Natural killer cell (primary cell): ENCODE data around the gene LORICRIN. TPM values are rescaled to one million over a fixed set of nuclear protein-coding genes. Genes with fewer than 3 reads are reported as not detected.
A peak's percentile ranks its signal among the peaks of the same experiment; 100 is the strongest.

Experiments used
- ATAC-seq, 3 donors: fragments of 150-1000 bp in 2 of 3; fragments of 200-7000 bp in 1 of 3; cut with Tn5 transposase; 1 replicate in 1 of 3; 2 replicates in 2 of 3; pipeline ENCODE4 v1.10.0; 2021; ENCODE audit warnings: mild to moderate bottlenecking in 2 of 3, moderate library complexity in 2 of 3
- DNase-seq, 2 donors: peaks; one replicate each; pipeline versions ENCODE4 v3.0.0 to v3.0.0-alpha.2; 2013 to 2021; ENCODE audit warnings: mixed read lengths in 1 of 2
- H3K27ac ChIP-seq: one replicate; pipeline ENCODE4 v1.5.1; 2013; ENCODE audit warnings: mild to moderate bottlenecking, low read length
- H3K27me3 ChIP-seq: one replicate; pipeline ENCODE4 v1.6.1; 2013; ENCODE audit warnings: low read length; ENCODE audit not compliant: control insufficient read depth, insufficient read depth
- H3K36me3 ChIP-seq: one replicate; pipeline ENCODE4 v1.6.1; 2013; ENCODE audit warnings: low read length; ENCODE audit not compliant: control insufficient read depth, insufficient read depth
- H3K4me1 ChIP-seq: one replicate; pipeline ENCODE4 v1.6.1; 2013; ENCODE audit warnings: low read length; ENCODE audit not compliant: control insufficient read depth, insufficient read depth
- H3K4me3 ChIP-seq: one replicate; pipeline ENCODE4 v1.5.1; 2013; ENCODE audit warnings: low read length
- H3K9me3 ChIP-seq: one replicate; pipeline ENCODE4 v1.6.1; 2013; ENCODE audit warnings: low read length; ENCODE audit not compliant: control insufficient read depth, insufficient read depth
- H3K27ac Mint-ChIP-seq, 2 donors: one replicate each; pipeline ENCODE4 v1.8.0; 2022; ENCODE audit warnings: mild to moderate bottlenecking in 2 of 2, mixed read lengths in 2 of 2, moderate library complexity in 1 of 2
- H3K27me3 Mint-ChIP-seq, 2 donors: one replicate each; pipeline ENCODE4 v1.8.0; 2022; ENCODE audit warnings: low read depth in 2 of 2, mixed read lengths in 2 of 2
- H3K36me3 Mint-ChIP-seq: one replicate; pipeline ENCODE4 v1.8.0; 2022; ENCODE audit warnings: mixed read lengths
- H3K4me1 Mint-ChIP-seq, 2 donors: one replicate each; pipeline ENCODE4 v1.8.0; 2022; ENCODE audit warnings: mixed read lengths in 2 of 2
- H3K4me3 Mint-ChIP-seq: one replicate; pipeline ENCODE4 v1.8.0; 2022; ENCODE audit warnings: mild to moderate bottlenecking, moderate library complexity, mixed read lengths
- H3K9me3 Mint-ChIP-seq, 2 donors: one replicate each; pipeline ENCODE4 v1.8.0; 2022; ENCODE audit warnings: mixed read lengths in 2 of 2
- WGBS: methylation state at CpG from one replicate; pipeline ENCODE4 v1.1.7; 2013; ENCODE audit warnings: missing lambda C conversion rate; ENCODE audit not compliant: insufficient coverage; 5-methylcytosine and 5-hydroxymethylcytosine counted together
- intact Hi-C: fragments of 100-400 bp; cut with micrococcal nuclease; formaldehyde crosslinking; loops from one replicate; pipeline ENCODE4 v1.14.2; 2022
- total RNA-seq, 4 donors: library from RNA; stranded (reverse); fragments of 120-200 nt in 1 of 4; gene quantifications; one replicate each; pipeline versions ENCODE4 v1.2.3 to v1.2.4, GENCODE V29; 2013 to 2022
- TF ChIP-seq, protein P1 (sequence below): fragments of 200-600 bp; IDR thresholded peaks from one replicate; pipeline ENCODE4 v1.8.0; 2022; ENCODE audit warnings: antibody characterized with exemption

LORICRIN gene
- total RNA-seq, 3 donors from 2014 or later (not counting 1 experiment from before 2014, with no cell fraction given) = not detected

DNA sequence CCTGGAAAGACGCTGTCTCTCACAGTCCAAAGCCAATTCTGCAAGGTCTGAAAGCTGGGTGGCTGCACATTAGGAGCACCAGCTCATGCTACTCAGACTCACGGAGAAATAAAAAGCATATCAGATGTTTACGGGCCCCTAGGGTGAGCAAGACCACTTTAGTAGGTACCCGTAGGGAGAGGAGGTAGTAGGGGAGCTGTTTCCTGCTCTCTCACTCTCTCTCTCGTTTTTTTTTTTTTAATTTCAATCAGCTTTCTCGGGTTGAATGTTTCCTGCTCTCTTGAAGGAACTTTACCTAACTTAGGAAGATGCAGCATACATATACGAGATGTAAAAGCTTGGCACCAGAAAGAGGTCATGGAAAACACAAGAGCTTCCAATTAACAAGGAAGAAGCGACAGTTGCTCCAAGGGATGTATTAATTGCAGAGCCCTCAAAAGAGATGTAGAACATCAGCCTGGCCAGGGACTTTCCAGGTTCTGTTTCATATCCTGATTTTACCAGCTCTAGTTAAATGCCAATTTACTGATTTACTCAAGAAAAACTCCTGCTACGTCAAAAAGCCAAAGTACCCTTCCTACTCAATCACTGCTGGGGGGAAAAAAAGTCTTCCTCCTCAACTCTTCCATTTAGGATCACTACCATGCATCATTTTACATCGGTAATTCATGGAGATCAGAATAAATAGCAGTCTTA lies 3.1 kb downstream of the LORICRIN start:
- TF ChIP-seq, protein P1, sequence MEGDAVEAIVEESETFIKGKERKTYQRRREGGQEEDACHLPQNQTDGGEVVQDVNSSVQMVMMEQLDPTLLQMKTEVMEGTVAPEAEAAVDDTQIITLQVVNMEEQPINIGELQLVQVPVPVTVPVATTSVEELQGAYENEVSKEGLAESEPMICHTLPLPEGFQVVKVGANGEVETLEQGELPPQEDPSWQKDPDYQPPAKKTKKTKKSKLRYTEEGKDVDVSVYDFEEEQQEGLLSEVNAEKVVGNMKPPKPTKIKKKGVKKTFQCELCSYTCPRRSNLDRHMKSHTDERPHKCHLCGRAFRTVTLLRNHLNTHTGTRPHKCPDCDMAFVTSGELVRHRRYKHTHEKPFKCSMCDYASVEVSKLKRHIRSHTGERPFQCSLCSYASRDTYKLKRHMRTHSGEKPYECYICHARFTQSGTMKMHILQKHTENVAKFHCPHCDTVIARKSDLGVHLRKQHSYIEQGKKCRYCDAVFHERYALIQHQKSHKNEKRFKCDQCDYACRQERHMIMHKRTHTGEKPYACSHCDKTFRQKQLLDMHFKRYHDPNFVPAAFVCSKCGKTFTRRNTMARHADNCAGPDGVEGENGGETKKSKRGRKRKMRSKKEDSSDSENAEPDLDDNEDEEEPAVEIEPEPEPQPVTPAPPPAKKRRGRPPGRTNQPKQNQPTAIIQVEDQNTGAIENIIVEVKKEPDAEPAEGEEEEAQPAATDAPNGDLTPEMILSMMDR = no peak
- Histone ChIP-seq H3K27ac (no peak overlapping the region), H3K36me3 (no peaks in the 10 kb centered on the region), H3K9me3 (no peaks in the 10 kb centered on the region), H3K27me3 (peaks cover 44% of the 10 kb centered on the region), H3K4me3 (no peak overlapping the region), H3K4me1 (peaks cover 16% of the 10 kb centered on the region)
- DNase-seq (peak in 1 of 2 donors; percentile 17), ATAC-seq (no peak)
- intact Hi-C loops = no loop called here
- Mint-ChIP-seq H3K9me3 (no peaks in the 10 kb centered on the region), H3K4me1 (peaks cover 29% of the 10 kb centered on the region in 2 donors), H3K27me3 (peaks cover 51 to 78% of the 10 kb centered on the region in 2 donors), H3K4me3 (peak overlapping the region; percentile 84), H3K27ac (no peak overlapping the region), H3K36me3 (no peaks in the 10 kb centered on the region)
- WGBS = 41% methylated on average over 8 of the region's 10 CpGs

DNA sequence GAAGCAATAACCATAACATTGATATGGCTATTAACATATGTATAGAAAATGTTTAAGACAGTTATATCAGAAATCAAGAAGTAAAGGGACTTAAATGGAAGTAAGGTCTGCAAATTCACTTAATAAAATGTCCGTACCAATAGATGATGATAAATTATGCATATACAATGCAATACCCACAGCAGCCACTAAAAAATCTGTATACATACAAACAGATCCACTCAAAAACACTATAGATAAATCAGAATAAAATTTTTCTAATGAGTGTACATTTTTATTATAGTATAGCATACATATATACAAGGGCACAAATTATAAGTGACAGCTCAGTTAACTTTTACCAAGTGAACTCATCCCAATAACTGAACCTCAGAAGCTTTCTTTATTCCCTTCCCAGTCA lies 6.0 kb downstream of the LORICRIN start:
- no peak for ATAC-seq
- no peak overlapping the region for H3K27ac Mint-ChIP-seq
- intact Hi-C loops = no loop called here
- TF ChIP-seq, protein P1 = no peak
- Histone ChIP-seq H3K4me1 (peaks cover 15% of the 10 kb centered on the region), H3K9me3 (no peaks in the 10 kb centered on the region), H3K36me3 (no peaks in the 10 kb centered on the region), H3K27me3 (peaks cover 49% of the 10 kb centered on the region), H3K4me3 (no peak overlapping the region), H3K27ac (no peak overlapping the region)
- no peak overlapping the region for H3K4me3 Mint-ChIP-seq
- peaks cover 59 to 83% of the 10 kb centered on the region in 2 donors for H3K27me3 Mint-ChIP-seq
- no peaks in the 10 kb centered on the region for H3K36me3 Mint-ChIP-seq
- no peaks in the 10 kb centered on the region for H3K9me3 Mint-ChIP-seq
- no peak for DNase-seq
- no CpG with 5 or more reads among the region's 1 CpG for WGBS
- H3K4me1 Mint-ChIP-seq = peaks cover 20 to 21% of the 10 kb centered on the region in 2 donors

DNA sequence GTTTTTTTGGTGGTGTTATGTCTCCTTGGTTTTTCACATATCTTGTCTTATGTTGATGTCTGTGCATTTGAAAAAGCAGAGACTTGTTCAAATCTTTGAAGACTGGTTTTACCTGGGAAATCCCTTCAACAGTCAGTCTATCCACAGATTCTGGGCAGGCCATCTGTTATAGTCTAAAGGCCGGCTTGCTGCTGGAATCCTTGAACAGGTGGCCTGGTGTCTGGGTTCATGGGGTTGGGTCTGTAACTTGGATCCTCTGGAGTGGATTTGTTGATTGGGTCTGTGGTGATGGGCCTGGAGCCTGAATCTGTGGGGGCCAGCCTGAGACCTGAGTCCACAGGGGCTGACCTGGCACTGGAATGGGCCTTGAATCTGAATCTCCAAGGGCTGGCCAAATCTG lies 12.2 kb downstream of the LORICRIN start:
- no peaks in the 10 kb centered on the region for H3K4me1 Mint-ChIP-seq
- intact Hi-C loops = no loop called here

More for the DNA sequence above, 12.2 kb downstream of the LORICRIN start:
- Histone ChIP-seq H3K27me3 (peaks cover 10% of the 10 kb centered on the region), H3K36me3 (no peaks in the 10 kb centered on the region), H3K4me3 (no peak overlapping the region), H3K27ac (no peak overlapping the region), H3K4me1 (no peaks in the 10 kb centered on the region), H3K9me3 (no peaks in the 10 kb centered on the region)
- no peak for ATAC-seq
- 100% methylated on average over 1 of the region's 1 CpG for WGBS
- no peak overlapping the region for H3K27ac Mint-ChIP-seq
- peaks cover 25 to 53% of the 10 kb centered on the region in 2 donors for H3K27me3 Mint-ChIP-seq
- DNase-seq = no peak
- H3K36me3 Mint-ChIP-seq = no peaks in the 10 kb centered on the region
- no peaks in the 10 kb centered on the region for H3K9me3 Mint-ChIP-seq
- TF ChIP-seq, protein P1 = no peak
- no peak overlapping the region for H3K4me3 Mint-ChIP-seq
